SK-N-SH (cell line): ENCODE measurements around the gene PSTPIP2. TPM values are rescaled to one million over a fixed set of nuclear protein-coding genes. Genes with fewer than 3 reads are reported as not detected.

Experiments used
- CTCF ChIA-PET: fragments of 300-600, 350-600 bp; formaldehyde crosslinking; extraction: SDS; loops from one replicate; lab custom pipeline; 2021; lab: Yijun Ruan, JAX
- POLR2A ChIA-PET: fragments of 350-600 bp; sonication (Branson Sonifier 250); formaldehyde crosslinking; extraction: SDS; loops from one replicate; lab custom pipeline; 2020; ENCODE audit warnings: antibody characterized with exemption, inconsistent platforms; lab: Yijun Ruan, JAX
- DNase-seq: peaks from one replicate; pipeline ENCODE4 v3.0.0; 2012
- H2AFZ ChIP-seq: fragments of 200-600 bp; sonication (generic); 2 replicates; pipeline ENCODE4 v1.8.1; 2016; ENCODE audit warnings: antibody characterized with exemption, mild to moderate bottlenecking, low read depth
- H3F3A ChIP-seq: fragments of 200-600 bp; sonication (generic); replicated peaks from 2 replicates; pipeline ENCODE3; 2016; ENCODE audit warnings: antibody characterized with exemption, mild to moderate bottlenecking; ENCODE audit not compliant: insufficient read depth
- H3K27ac ChIP-seq, 2 experiments: fragments of 200-500 bp in 1 of 2; fragments of 200-600 bp in 1 of 2; sonication (Bioruptor generic) in 1 of 2; sonication (generic), shearing (Covaris generic) in 1 of 2; 2 replicates each; pipeline versions ENCODE4 v1.5.1 to v1.6.1; 2014 to 2016; ENCODE audit warnings: low read depth in 2 of 2, inconsistent platforms in 1 of 2, low read length in 1 of 2, mild to moderate bottlenecking in 1 of 2, mixed read lengths in 1 of 2
- H3K27me3 ChIP-seq: fragments of 200-600 bp; sonication (generic), shearing (Covaris generic); 2 replicates; pipeline ENCODE4 v1.6.1; 2016; ENCODE audit warnings: mixed run types; ENCODE audit not compliant: insufficient read depth
- H3K36me3 ChIP-seq, 2 experiments: fragments of 200-500 bp in 1 of 2; fragments of 200-600 bp in 1 of 2; sonication (Bioruptor generic) in 1 of 2; sonication (generic) in 1 of 2; replicated peaks in 1 of 2; 2 replicates each; pipeline versions ENCODE3 to v1.5.1; 2014 to 2016; ENCODE audit warnings: low read length in 1 of 2, mild to moderate bottlenecking in 1 of 2; ENCODE audit not compliant: insufficient read depth in 2 of 2, control insufficient read depth in 1 of 2
- H3K4me1 ChIP-seq, 2 experiments: fragments of 200-500 bp in 1 of 2; fragments of 200-600 bp in 1 of 2; sonication (Bioruptor generic) in 1 of 2; sonication (generic), shearing (Covaris generic) in 1 of 2; 2 replicates each; pipeline versions ENCODE4 v1.5.1 to v1.6.1; 2014 to 2016; ENCODE audit warnings: low read depth in 1 of 2, low read length in 1 of 2, mixed run types in 1 of 2; ENCODE audit not compliant: insufficient read depth in 2 of 2, control insufficient read depth in 1 of 2
- H3K4me2 ChIP-seq: fragments of 200-600 bp; sonication (generic), shearing (Covaris generic); 2 replicates; pipeline ENCODE4 v1.6.1; 2017; ENCODE audit warnings: mixed run types
- H3K4me3 ChIP-seq, 2 experiments: fragments of 200-500 bp in 1 of 2; fragments of 200-600 bp in 1 of 2; sonication (Bioruptor generic) in 1 of 2; sonication (generic), shearing (Covaris generic) in 1 of 2; 2 replicates each; pipeline versions ENCODE4 v1.5.1 to v1.8.1; 2014 to 2016; ENCODE audit warnings: low read depth in 2 of 2, inconsistent platforms in 1 of 2, low read length in 1 of 2, mild to moderate bottlenecking in 1 of 2, mixed read lengths in 1 of 2, moderate library complexity in 1 of 2
- H3K79me2 ChIP-seq: fragments of 200-600 bp; sonication (generic); 2 replicates; pipeline ENCODE4 v1.8.1; 2017; ENCODE audit warnings: mild to moderate bottlenecking; ENCODE audit not compliant: insufficient read depth
- H3K9ac ChIP-seq: fragments of 200-600 bp; sonication (generic); 2 replicates; pipeline ENCODE4 v1.6.1; 2017; ENCODE audit warnings: mixed run types
- H3K9me2 ChIP-seq: fragments of 200-600 bp; sonication (generic); 2 replicates; pipeline ENCODE4 v1.6.1; 2017; ENCODE audit warnings: mixed run types
- H3K9me3 ChIP-seq: fragments of 200-600 bp; sonication (generic); 2 replicates; pipeline ENCODE4 v1.6.1; 2017; ENCODE audit warnings: mixed run types, mild to moderate bottlenecking, moderate library complexity
- H4K20me1 ChIP-seq: fragments of 200-600 bp; sonication (generic); 2 replicates; pipeline ENCODE4 v1.6.1; 2017; ENCODE audit warnings: mild to moderate bottlenecking, mixed run types; ENCODE audit not compliant: insufficient read depth
- CHD2 ChIP-seq: fragments of 150-350 bp; IDR thresholded peaks from 2 replicates; pipeline ENCODE4 v1.6.1; 2018; ENCODE audit warnings: low read length; ENCODE audit not compliant: partially characterized antibody
- ELF1 ChIP-seq: IDR thresholded peaks from 2 replicates; pipeline ENCODE4 v1.4.0; 2012
- EP300 ChIP-seq, 2 experiments: IDR thresholded peaks; 2 replicates each; pipeline versions ENCODE4 v1.4.0 to v1.6.1; 2012; ENCODE audit warnings: borderline replicate concordance in 1 of 2, low read depth in 1 of 2, low read length in 1 of 2
- GABPA ChIP-seq: IDR thresholded peaks from 2 replicates; pipeline ENCODE4 v1.4.0; 2012; ENCODE audit warnings: low read depth, mild to moderate bottlenecking
- MEF2A ChIP-seq: IDR thresholded peaks from 2 replicates; pipeline ENCODE4 v1.4.0; 2012; ENCODE audit warnings: low read depth, borderline replicate concordance
- NFIC ChIP-seq: IDR thresholded peaks from 2 replicates; pipeline ENCODE4 v1.4.0; 2012; ENCODE audit warnings: borderline replicate concordance
- PBX3 ChIP-seq: IDR thresholded peaks from 2 replicates; pipeline ENCODE4; 2012
- RCOR1 ChIP-seq: fragments of 150-350 bp; IDR thresholded peaks from 2 replicates; pipeline ENCODE4 v1.6.1; 2017; ENCODE audit warnings: antibody characterized with exemption, low read length
- RFX5 ChIP-seq: IDR thresholded peaks from 2 replicates; pipeline ENCODE4 v1.6.1; 2012; ENCODE audit warnings: mild to moderate bottlenecking, improper control_type of control experiment, low read length
- SMC3 ChIP-seq: IDR thresholded peaks from 2 replicates; pipeline ENCODE4 v1.6.1; 2012; ENCODE audit warnings: low read depth, low read length, improper control_type of control experiment
- TCF12 ChIP-seq: IDR thresholded peaks from 2 replicates; pipeline ENCODE4 v1.4.0; 2012
- YY1 ChIP-seq: IDR thresholded peaks from 2 replicates; pipeline ENCODE4 v1.4.0; 2012; ENCODE audit warnings: low read depth, mild to moderate bottlenecking
- polyA plus RNA-seq, 3 experiments: library from polyadenylated mRNA; depleted of rRNA; stranded (reverse); fragments of >200 nt; gene quantifications; 2 replicates each; pipeline ENCODE4 v1.2.3, GENCODE V29; 2012
- TF ChIP-seq, protein P1 (sequence below): fragments of 150-350 bp; IDR thresholded peaks from 2 replicates; pipeline ENCODE4 v1.6.1; 2017; ENCODE audit warnings: antibody characterized with exemption, low read length, low read depth, borderline replicate concordance
- TF ChIP-seq, protein P2 (sequence below): IDR thresholded peaks from 2 replicates; pipeline ENCODE4 v1.6.1; 2012; ENCODE audit warnings: mild to moderate bottlenecking, low read depth, low read length, moderate library complexity

PSTPIP2 gene
- polyA plus RNA-seq, 1 of the 3 experiments (the other 2 are of a cell fraction): 9.5 TPM

DNA sequence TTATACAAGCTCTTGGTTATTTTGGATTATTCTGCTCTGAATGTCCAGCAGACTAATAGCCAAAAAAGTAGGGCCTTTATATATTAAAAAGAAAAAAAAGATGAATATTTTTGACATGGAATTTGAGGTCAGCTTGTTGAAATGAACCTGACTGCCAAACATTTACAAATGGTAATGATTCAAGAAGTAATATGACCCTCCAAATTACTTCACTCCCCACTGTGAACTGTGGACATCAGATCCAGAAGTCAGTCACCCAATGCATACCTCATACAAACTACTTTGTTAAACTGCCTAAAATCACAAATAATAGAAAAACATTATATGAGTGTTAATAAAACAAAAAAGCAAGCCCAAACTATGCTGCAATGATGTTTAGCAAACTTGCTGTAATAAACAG, 115.0 kb downstream of the PSTPIP2 start:
- POLR2A ChIA-PET: no interaction called here
- Histone ChIP-seq H3K4me1 (peaks cover 0 to 68% of the 10 kb centered on the region in 2 experiments; a peak in 2 of 4 replicates), H3K9ac (peak overlapping the region; percentile 1; the same call in 1 of the 2 replicates), H3K27ac (peak overlapping the region; percentile 29 to 86; a peak in 3 of 4 replicates), H3K9me3 (no peaks in the 10 kb centered on the region), H4K20me1 (no peaks in the 10 kb centered on the region), H3K27me3 (no peaks in the 10 kb centered on the region), H3K9me2 (no peaks in the 10 kb centered on the region), H2AFZ (no peak overlapping the region), H3K36me3 (peaks cover 22 to 47% of the 10 kb centered on the region in 2 experiments), H3K4me2 (0 out of 2 replicates have a peak overlapping the region, but pooled peaks have one; percentile 50), H3K79me2 (peaks cover 90% of the 10 kb centered on the region), H3K4me3 (no peak overlapping the region), H3F3A (peaks cover 78% of the 10 kb centered on the region)
- TF ChIP-seq PBX3 (peak; percentile 70), CHD2 (no peak), SMC3 (no peak), YY1 (no peak), MEF2A (no peak), ELF1 (no peak), NFIC (peak; percentile 50), EP300 (IDR thresholded peaks at IDR 0.05; ENCODE audit: borderline replicate concordance in 1 of 2, low read depth in 1 of 2, low read length in 1 of 2) (0 out of 4 replicates have a peak, but pooled peaks of 1 of the 2 experiments have one; percentile 16), GABPA (no peak), RCOR1 (no peak), TCF12 (peak; percentile 32; the same call in 1 of the 2 replicates), RFX5 (no peak)
- TF ChIP-seq, protein P1, sequence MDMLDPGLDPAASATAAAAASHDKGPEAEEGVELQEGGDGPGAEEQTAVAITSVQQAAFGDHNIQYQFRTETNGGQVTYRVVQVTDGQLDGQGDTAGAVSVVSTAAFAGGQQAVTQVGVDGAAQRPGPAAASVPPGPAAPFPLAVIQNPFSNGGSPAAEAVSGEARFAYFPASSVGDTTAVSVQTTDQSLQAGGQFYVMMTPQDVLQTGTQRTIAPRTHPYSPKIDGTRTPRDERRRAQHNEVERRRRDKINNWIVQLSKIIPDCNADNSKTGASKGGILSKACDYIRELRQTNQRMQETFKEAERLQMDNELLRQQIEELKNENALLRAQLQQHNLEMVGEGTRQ: no peak
- TF ChIP-seq, protein P2, sequence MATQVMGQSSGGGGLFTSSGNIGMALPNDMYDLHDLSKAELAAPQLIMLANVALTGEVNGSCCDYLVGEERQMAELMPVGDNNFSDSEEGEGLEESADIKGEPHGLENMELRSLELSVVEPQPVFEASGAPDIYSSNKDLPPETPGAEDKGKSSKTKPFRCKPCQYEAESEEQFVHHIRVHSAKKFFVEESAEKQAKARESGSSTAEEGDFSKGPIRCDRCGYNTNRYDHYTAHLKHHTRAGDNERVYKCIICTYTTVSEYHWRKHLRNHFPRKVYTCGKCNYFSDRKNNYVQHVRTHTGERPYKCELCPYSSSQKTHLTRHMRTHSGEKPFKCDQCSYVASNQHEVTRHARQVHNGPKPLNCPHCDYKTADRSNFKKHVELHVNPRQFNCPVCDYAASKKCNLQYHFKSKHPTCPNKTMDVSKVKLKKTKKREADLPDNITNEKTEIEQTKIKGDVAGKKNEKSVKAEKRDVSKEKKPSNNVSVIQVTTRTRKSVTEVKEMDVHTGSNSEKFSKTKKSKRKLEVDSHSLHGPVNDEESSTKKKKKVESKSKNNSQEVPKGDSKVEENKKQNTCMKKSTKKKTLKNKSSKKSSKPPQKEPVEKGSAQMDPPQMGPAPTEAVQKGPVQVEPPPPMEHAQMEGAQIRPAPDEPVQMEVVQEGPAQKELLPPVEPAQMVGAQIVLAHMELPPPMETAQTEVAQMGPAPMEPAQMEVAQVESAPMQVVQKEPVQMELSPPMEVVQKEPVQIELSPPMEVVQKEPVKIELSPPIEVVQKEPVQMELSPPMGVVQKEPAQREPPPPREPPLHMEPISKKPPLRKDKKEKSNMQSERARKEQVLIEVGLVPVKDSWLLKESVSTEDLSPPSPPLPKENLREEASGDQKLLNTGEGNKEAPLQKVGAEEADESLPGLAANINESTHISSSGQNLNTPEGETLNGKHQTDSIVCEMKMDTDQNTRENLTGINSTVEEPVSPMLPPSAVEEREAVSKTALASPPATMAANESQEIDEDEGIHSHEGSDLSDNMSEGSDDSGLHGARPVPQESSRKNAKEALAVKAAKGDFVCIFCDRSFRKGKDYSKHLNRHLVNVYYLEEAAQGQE: no peak
- DNase-seq: no peak
- CTCF ChIA-PET: no interaction called here
